Skeletal muscle cell (primary cell): Measurements from ENCODE around the gene SAMD8.
"Not testable (repeated sequence)": the region's sequence is repeated elsewhere in the genome, so short reads cannot be mapped to it uniquely, and the experiment has no call there.

Experiments
- DNase-seq: peaks from one replicate; pipeline ENCODE4 v3.0.0-alpha.2; 2010; ENCODE audit warnings: low read depth
- H3K4me3 ChIP-seq: 2 replicates; pipeline ENCODE4 v1.5.1; 2011; ENCODE audit warnings: low read depth, mild to moderate bottlenecking, control low read depth, low read length, moderate library complexity

The SAMD8 gene

DNA sequence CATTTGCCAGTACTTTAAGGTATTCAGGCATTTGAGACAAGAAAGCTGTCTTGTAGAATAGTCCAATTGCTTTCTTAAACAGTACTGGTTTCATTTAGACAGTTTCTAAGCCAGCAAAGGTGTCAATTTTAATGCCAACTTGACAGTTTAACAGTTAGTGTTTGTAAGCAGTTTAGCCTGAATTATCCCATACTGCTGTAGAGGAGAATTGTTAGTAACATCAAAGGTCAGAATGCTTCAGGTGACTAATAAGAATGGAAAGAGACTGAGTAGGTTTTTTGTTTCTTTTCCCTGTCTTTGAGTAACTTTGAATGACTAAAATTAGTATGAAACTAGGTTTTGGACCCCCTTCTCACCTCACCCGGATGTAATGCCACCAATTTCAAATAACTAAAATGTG lies 69.6 kb downstream of the SAMD8 start:
- DNase-seq, result no peak
- no peak overlapping the region for H3K4me3 ChIP-seq

DNA sequence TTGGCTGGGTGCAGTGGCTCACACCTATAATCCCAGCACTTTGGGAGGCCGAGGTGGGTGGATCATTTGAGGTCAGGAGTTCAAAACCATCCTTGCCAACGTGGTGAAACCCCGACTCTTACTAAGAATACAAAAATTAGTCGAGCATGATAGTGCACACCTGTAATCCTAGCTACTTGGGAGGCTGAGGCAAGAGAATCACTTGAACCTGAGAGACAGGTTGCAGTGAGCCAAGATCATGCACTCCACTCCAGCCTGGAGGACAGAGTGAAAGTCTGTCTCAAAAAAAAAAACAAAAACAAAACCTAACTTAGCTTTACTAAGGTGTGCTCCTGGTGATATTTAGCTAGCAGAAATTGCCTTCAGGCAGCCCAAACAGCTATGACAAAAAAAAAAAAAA lies 74.9 kb downstream of the SAMD8 start:
- DNase-seq, result no peak
- no peak overlapping the region for H3K4me3 ChIP-seq

DNA sequence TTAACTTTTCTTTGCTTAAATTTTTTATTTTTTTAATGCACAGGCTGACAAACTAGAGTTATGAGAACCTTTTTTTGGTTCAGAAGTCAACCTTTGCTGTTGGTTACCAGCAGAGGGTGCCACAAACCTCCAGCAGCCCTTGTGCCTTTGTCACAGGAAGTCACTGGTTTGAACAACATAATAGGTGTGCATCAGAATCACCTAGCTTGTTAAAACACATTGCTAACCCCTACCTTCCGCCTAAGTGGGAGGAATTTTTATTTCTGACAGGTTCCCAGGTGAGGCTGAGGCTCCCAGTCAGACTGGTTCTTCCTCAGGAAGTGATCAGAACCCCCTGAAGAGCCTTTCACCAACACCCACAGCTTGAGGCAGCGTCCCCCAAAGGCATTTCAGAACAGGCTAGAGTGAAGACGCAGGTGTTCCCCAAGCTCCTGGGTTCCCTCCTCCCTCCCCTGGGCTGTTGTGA lies 76.5 kb downstream of the SAMD8 start:
- no peak for DNase-seq

DNA sequence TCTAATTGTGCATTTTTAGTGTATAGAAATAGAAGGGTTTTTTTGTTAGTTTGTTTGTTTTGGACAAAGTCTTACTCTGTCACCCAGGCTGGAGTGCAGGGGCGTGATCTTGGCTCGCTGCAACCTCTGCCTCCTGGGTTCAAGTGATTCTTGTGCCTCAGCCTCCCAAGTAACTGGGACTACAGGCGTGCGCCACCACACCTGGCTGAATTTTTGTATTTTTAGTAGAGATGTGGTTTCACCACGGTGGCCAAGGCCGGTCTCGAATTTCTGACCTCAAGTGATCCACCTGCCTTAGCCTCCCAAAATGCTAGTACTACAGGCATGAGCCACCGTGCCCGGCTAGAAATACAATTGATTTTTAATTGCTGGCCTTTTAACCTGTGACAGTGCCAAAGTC lies 77.1 kb downstream of the SAMD8 start:
- H3K4me3 ChIP-seq, DNase-seq: not testable (repeated sequence)

More for the DNA sequence above, 76.5 kb downstream of the SAMD8 start:
- H3K4me3 ChIP-seq, result no peak overlapping the region

DNA sequence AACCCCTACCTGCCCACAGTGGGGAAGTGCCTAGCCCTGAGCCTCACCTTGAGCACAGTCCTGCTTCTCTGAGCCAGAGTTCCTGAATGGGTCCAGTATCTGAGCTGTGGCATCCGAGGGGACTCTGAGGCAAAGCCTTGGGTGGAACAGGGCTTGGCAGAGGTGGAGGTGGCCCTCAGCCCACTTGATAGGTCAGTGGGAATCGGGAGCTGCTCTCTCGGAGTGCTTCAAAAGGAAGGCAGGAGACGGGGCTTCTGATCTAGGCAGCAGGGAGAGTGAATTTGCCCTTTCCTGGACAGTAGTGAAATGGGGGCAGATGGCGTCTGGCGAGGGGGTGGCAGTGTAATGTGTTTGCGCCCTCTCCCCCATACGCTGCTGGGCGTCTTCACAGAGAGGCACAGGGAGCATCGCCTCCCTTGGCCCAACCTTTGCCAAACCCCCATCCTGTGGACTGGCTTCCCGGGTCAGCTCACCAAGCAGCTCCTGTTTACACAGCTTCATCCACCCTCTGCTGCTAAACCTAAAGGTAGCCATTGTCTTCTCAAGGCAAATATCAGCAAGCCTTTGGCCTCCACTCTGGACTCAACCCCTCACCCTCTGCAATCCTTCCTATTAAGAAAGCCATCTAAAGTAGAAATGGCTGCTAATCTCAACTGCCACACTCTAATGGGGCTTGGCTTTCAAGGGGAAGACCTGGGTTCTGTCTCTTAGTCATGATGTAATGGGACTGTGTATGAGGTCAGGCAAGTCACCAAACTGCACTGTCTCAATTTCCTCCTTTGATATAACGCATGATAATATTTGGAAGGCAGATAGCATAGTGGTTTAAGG lies 78.0 kb downstream of the SAMD8 start:
- no peak for DNase-seq
- no peak overlapping the region for H3K4me3 ChIP-seq

DNA sequence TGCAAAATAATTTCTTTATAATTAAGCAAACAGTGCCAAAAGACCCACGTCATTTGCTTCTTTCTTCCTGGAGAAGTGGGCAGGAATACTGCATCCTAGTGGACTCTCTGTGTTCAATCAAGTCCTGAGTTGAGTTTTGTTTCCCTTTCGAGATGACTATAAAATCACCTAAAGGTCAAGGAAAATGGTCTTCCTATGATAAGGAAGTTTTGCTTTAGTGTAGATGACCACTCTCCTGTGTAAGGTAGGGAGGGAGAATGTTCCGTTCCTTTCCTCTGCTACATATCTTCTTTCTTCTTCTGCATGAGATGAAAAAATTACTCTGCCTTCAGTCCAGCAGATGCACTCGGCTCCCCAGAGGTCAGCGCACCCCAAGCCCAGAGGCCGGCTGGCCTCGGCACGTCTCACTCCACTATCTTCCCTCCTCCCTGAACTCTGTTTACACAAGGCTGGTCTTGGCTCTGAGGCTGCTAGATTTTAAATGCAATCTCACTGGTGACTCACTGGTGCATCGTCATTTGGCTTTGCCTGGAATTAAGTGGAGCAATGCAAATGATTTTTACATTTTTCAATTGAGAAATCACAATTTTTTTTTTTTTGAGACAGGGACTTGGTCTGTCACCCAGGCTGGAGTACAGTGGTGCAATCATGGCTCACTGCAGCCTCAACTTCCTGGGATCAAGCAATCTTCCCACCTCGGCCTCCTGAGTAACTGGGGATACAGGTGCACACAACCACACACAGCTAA lies 80.5 kb downstream of the SAMD8 start:
- no peak for DNase-seq
- no peak overlapping the region for H3K4me3 ChIP-seq

DNA sequence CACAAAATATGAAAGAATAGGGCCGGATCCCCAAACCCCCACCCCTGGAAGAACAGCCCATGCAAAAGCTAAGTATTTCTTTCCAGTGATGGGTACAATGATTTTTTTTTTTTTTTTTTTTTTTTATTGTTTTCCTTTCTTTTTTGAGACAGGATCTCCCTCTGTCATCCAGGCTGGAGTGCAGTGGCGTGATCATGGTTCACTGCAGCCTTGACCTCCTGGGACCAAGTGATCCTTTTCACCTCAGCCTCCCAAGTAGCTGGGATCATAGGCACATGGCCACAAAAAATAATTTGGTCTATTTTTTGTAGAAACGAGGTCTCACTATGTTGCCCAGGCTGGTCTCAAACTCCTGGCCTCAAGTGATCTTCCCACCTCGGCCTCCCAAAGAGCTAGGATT lies 83.2 kb downstream of the SAMD8 start:
- DNase-seq, H3K4me3 ChIP-seq: not testable (repeated sequence)

DNA sequence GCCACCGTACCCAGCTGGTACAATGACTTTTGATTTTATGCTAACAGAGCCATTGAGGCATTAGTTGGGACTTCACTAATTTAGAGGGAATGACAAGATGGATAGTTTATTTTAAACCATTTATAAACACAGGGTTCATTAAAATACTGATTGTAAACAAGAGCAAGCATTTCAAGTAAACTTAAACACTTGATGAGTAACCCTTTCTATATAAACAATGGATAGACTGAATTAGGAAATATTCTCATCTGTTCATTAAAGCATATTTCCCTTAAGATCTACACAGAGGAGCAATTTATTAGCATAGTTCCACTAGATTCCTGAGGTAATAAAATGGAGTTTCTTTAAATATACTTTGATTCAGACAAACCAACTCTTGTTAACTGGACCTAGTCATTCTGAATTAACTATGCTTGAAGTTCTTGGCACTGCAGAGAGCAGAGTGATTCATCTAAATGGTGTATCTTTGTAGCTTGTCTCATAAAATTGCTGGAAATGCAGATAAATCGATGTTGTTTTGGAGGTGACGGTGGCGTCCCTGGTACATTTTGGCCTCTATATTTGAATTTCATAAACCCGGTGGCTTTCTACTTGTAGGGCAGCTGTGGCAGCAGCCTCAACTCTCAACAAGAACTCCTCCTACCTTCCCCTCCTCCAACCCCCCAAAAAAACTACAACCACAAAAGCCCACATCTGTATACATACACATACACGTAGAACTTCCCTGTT lies 83.7 kb downstream of the SAMD8 start:
- DNase-seq, result no peak
- no peak overlapping the region for H3K4me3 ChIP-seq

DNA sequence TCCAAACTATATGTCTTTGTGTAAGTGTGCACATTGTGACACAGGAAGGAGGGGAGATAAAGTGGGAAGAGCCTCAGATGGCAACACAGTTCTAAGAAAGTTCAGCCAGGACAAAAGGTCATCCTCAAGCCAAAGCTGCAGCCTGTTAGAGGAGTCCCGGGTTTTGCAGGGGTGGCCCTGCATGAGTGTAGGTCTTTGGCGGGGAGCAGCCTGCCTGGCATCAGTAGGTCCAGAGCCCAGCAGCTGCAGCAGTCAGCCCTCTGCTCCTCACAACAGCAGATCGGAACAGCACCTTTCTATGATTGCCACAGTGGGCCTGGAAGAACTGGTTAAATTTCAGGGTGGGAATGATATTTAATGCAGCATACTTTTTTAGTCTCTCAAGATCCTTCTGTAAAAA lies 85.6 kb downstream of the SAMD8 start:
- no peak for DNase-seq
- no peak overlapping the region for H3K4me3 ChIP-seq

DNA sequence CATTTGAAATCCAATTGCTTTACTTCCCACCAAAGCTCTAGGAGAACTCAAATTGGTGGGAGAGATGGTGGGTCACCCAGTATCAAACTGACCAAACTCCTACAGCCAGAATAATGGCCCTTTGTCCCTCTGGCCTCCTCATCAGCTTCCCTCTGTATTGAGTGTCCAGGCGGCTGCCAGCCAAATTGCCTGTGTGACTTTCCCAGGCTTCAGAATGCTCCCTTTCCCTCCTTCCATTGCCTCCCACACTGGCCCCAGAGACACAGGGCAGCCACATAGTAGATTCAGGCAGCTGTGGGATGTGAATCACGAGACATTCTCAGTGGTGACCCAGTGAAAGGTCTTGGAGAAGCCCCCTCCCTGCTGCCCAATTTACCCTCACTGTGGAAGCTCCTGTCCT lies 86.5 kb downstream of the SAMD8 start:
- DNase-seq, result no peak
- no peak overlapping the region for H3K4me3 ChIP-seq

DNA sequence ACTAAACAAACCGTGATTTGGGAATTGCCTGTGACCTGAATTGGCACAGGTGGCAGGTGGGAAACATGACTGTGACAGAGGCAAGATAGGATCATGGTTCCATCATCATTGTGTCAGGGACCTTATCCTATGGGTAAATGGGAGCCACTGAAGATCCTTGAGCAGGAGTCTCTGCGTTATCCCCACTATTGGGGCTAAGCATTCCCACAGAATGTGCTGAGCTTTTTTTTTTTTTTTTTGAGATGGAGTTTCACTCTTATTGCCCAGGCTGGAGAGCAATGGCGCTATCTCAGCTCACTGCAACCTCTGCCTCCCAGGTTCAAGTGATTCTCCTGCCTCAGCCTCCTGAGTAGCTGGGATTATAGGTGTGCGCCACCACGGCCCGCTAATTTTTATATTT lies 88.5 kb downstream of the SAMD8 start:
- H3K4me3 ChIP-seq, DNase-seq: not testable (repeated sequence)

DNA sequence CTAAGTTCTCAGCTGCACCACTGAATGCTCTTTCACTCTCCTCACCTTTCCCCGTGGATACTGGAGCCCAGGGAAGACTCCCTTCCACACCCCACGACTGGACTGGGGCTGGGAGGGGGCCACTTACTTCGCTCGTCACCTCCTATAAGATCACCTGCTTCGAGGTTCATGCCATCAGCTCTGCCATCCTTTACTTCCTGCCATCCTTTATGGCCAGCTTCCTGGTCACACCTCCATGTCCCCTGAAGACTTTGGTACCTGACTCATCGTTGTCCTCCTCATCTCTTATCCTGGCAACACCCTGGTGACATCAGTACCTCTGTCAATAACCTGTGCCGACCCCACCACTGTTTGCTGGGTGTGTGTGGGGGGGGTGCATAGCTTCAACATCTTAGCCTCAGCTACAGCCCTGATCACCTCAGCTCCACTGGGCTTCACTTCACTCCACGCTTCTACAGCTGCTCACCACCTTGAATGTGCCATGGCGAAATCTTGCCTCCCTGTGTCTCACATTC lies 90.4 kb downstream of the SAMD8 start:
- no peak for DNase-seq

DNA sequence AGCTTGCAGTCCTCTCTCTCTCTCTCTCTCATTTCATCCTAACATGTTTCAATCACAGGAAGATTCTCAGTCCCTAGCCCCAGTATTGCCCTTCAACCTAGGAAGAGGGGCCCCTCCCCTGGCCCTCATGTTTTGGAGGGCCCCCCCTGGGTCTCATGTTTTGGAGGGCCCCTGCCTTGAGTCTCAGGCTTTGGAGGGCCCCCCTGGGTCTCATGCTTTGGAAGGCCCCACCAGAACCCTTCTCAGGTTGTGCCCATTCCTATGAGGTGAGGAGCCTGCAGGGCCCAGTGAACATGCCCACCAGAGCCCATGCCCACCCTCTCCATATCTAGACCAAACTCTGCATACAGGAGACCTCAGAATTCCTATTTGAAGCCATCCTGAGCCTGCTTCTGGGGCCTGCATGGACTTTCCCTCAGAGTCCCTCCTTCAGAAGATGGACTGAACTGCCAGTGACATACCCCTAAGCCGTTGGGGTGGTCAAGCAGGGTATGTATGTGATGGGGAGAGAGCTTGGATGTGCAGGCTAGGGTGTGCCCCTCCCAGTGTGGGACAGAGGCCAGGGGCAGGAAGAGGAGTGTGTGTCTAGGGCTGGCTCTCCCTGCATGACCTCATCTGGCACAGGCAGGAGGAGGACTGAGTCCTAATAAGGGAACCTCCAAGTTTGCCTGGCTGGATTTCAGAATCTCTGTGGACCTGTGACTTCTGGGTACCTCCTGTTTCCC lies 91.0 kb downstream of the SAMD8 start:
- no peak for DNase-seq
- H3K4me3 ChIP-seq, result no peak overlapping the region

More for the DNA sequence above, 90.4 kb downstream of the SAMD8 start:
- H3K4me3 ChIP-seq, result no peak overlapping the region

DNA sequence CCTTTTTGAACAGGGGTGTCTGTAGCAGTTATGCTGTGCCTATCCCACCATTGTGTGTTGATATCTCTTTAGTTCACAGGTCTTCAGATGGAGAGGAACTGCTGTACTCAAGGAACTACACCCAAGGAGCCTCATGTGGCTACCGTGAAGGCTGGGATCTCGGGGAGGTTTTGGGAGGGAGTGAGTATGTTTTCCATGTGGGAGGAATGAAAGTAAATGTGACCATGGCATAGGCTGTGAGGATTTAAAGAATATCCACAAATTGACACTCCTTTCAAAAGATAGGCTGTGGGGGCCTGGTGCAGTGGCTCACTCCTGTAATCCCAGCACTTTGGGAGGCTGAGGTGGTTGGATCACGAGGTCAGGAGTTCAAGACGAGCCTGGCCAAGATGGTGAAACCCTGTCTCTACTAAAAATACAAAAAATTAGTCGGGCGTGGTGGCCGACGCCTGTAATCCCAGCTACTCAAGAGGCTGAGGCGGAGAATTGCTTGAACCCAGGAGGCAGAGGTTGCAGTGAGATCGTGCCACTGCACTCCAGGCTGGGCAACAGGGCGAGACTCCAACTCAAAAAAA lies 91.7 kb downstream of the SAMD8 start:
- DNase-seq, H3K4me3 ChIP-seq: not testable (repeated sequence)

DNA sequence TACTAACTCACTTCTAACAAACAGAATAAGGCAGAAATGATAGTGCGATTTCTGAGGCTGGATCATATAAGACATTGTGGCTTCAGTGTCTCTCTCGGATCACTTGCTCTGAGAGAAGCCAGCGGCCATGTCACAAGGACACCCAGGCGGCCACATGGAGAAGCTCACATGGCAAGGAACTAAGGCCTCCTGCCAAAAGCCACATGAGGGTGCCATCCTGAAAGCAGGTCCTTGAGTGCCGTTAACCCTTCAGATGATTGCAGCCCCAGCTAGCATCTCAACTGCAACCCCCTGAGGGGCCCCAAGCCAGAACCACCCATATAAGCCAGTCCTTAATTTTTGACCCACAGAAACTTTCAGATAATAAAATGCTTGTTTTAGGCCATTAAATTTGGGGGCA lies 92.3 kb downstream of the SAMD8 start:
- DNase-seq, result no peak
- no peak overlapping the region for H3K4me3 ChIP-seq

DNA sequence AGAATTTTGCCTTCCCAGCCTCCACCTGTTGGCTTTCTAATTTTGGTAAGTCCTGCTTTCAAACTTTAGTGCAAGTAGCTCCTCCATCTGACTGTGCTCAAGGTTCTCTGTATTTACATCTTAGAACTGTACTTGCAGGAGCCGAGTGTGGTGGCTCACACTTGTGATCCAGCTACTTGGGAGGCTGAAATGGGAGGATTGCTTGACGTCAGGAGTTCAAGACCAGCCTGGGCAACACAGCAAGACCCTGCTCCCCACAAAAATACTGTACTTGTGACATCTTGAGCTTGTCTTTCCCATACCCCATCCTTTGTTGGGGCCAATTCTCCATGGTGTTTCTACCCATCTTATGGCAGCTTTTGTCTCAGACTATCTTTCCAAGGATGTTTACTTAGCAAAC lies 94.5 kb downstream of the SAMD8 start:
- DNase-seq, result no peak
- H3K4me3 ChIP-seq, result no peak overlapping the region

DNA sequence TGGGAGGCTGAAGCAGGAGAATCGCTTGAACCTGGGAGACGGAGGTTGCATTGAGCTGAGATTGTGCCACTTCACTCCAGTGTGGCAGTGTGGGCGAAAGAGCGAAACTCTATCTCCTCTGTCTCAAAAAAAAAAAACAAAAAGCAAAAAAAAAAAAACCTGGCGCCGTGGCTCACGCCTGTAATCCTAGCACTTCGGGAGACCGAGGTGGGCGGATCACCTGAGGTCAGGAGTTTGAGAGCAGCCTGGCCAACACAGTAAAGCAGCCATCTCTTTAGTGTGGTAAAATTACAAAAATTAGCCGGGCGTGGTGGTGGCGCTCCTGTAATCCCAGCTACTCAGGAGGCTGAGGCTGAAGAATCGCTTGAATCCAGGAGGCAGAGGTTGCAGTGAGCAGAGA lies 95.2 kb downstream of the SAMD8 start:
- DNase-seq, H3K4me3 ChIP-seq: not testable (repeated sequence)

DNA sequence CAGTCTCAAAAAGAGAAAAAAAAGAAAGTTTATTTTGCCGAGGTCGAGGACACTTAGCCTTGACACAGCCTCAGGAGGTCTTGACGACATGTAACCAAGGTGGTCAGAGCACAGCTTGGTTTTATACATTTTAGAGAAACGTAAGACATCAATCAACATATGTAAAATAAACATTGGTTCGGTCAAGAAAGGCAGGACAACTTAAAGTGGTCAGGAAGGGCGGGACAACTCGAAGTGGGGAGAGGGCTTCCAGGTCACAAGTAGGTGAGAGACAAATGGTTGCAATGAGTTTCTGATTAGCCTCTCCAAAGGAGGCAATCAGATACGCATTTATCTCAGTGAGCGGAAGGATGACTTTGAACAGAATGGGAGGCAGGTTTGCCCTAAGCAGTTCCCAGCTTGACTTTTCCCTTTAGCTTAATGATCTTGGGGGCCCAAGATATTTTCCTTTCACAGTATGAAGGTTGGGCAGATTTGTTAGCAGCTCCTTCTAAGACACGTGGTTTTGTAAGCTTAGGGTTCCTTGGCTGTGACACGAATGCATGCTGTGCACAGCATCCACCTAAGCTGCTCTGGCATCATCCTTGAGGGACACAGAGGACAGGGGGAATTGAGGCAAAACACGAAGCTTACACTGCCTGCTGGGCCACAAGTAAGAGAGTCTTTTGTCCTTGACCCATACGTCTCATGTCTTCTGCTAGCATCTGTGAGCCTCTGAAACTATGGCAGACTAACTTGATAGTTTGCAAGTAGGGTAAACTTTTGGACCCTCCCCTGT lies 95.8 kb downstream of the SAMD8 start:
- no peak for DNase-seq

More for the DNA sequence above, 95.8 kb downstream of the SAMD8 start:
- no peak overlapping the region for H3K4me3 ChIP-seq
